ENCODE results near the gene ERBB4. TPM values are rescaled to one million over a fixed set of nuclear protein-coding genes. Genes with fewer than 3 reads are reported as not detected.

Gene ERBB4
- total and polyA plus RNA-seq, 2 of the 8 experiments (the other 6 are each of a cell fraction or from before 2014, with no cell fraction given), result 0.34 to 1.3 TPM

GRCh38 chr2:211545582-211545981, 993.0 kb downstream of the ERBB4 start (continued):
- TF ChIP-seq CHD7 (IDR thresholded peaks at IDR 0.05; ENCODE audit: insufficient replicate concordance, low read length), result no peak
- TF ChIP-seq BCL11A (IDR thresholded peaks at IDR 0.05; ENCODE audit: low read depth in 2 of 2, low read length in 2 of 2), result no peak
- TF ChIP-seq RNF2 (IDR thresholded peaks at IDR 0.05; ENCODE audit: borderline replicate concordance, low read depth, low read length, missing control alignments, poor library complexity, severe bottlenecking), result no peak
- TF ChIP-seq SIX5 (IDR thresholded peaks at IDR 0.05; ENCODE audit: low read depth, low read length), result no peak
- no peak for TF ChIP-seq TCF12 (IDR thresholded peaks at IDR 0.05; ENCODE audit: low read depth, low read length)
- TF ChIP-seq HDAC2 (IDR thresholded peaks at IDR 0.05; ENCODE audit: borderline replicate concordance in 1 of 2, low read depth in 2 of 2, low read length in 2 of 2), result no peak
- TF ChIP-seq KDM1A (IDR thresholded peaks at IDR 0.05; ENCODE audit: borderline replicate concordance, low read length), result no peak
